HL-60 (cell line): ENCODE measurements around the gene TRAPPC1.

Experiments used
- DNase-seq, 2 experiments: peaks; one replicate each; pipeline ENCODE4 v3.0.0-alpha.2; 2010 to 2020; ENCODE audit warnings: low read depth in 1 of 2, low spot score in 1 of 2
- H3K27ac ChIP-seq: fragments of 250-450 bp; sonication (Bioruptor Pico); replicated peaks from 2 replicates; pipeline ENCODE4 v1.5.1; 2020; ENCODE audit warnings: mild to moderate bottlenecking, moderate library complexity
- H3K27me3 ChIP-seq: fragments of 250-450 bp; sonication (Bioruptor Pico); 2 replicates; pipeline ENCODE4 v1.5.1; 2021; ENCODE audit warnings: mild to moderate bottlenecking, moderate library complexity; ENCODE audit not compliant: insufficient read depth, poor library complexity, severe bottlenecking
- H3K4me3 ChIP-seq: replicated peaks from 2 replicates; pipeline ENCODE4 v1.5.1; 2011; ENCODE audit warnings: mild to moderate bottlenecking, control low read depth, low read length; ENCODE audit not compliant: insufficient read depth
- CTCF ChIP-seq: IDR thresholded peaks from one replicate; pipeline ENCODE4 v1.5.1; 2011; ENCODE audit warnings: low read length, control low read depth, inconsistent platforms; ENCODE audit not compliant: insufficient read depth
- GABPA ChIP-seq: IDR thresholded peaks from 2 replicates; pipeline ENCODE4 v1.6.1; 2012; ENCODE audit warnings: low read depth
- POLR2AphosphoS5 ChIP-seq: IDR thresholded peaks from 2 replicates; pipeline ENCODE4 v1.6.1; 2012; ENCODE audit warnings: low read depth
- SPI1 ChIP-seq: IDR thresholded peaks from 2 replicates; pipeline ENCODE4 v1.6.1; 2012; ENCODE audit warnings: low read depth, mild to moderate bottlenecking, borderline replicate concordance
- TF ChIP-seq, protein P1 (sequence below): IDR thresholded peaks from 2 replicates; pipeline ENCODE4 v1.6.1; 2012; ENCODE audit warnings: low read depth; ENCODE audit not compliant: insufficient replicate concordance

Gene TRAPPC1

DNA sequence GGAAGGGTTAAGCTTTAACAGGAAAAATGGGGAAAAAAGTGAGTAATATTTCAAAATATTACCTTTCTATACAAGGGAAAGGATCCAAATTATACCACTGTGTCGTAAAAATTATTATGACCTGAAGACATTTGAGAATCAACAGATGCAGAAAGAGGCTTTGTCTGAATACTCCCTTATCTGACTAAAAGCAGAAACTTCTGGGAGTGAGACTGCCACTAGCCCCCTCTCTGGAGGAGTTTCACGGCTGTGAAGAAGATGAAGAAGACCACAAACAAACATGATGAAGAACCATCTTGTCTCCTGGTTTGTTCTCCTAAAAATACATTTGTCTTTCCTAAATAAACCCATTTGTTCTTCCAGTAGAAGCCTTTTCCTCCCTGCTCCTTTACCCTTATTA, 29.7 kb upstream of the TRAPPC1 start:
- no peak overlapping the region for H3K27ac ChIP-seq
- TF ChIP-seq, protein P1, sequence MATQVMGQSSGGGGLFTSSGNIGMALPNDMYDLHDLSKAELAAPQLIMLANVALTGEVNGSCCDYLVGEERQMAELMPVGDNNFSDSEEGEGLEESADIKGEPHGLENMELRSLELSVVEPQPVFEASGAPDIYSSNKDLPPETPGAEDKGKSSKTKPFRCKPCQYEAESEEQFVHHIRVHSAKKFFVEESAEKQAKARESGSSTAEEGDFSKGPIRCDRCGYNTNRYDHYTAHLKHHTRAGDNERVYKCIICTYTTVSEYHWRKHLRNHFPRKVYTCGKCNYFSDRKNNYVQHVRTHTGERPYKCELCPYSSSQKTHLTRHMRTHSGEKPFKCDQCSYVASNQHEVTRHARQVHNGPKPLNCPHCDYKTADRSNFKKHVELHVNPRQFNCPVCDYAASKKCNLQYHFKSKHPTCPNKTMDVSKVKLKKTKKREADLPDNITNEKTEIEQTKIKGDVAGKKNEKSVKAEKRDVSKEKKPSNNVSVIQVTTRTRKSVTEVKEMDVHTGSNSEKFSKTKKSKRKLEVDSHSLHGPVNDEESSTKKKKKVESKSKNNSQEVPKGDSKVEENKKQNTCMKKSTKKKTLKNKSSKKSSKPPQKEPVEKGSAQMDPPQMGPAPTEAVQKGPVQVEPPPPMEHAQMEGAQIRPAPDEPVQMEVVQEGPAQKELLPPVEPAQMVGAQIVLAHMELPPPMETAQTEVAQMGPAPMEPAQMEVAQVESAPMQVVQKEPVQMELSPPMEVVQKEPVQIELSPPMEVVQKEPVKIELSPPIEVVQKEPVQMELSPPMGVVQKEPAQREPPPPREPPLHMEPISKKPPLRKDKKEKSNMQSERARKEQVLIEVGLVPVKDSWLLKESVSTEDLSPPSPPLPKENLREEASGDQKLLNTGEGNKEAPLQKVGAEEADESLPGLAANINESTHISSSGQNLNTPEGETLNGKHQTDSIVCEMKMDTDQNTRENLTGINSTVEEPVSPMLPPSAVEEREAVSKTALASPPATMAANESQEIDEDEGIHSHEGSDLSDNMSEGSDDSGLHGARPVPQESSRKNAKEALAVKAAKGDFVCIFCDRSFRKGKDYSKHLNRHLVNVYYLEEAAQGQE = no peak
- no peaks in the 10 kb centered on the region for H3K27me3 ChIP-seq
- H3K4me3 ChIP-seq = no peak overlapping the region
- no peak for DNase-seq

DNA sequence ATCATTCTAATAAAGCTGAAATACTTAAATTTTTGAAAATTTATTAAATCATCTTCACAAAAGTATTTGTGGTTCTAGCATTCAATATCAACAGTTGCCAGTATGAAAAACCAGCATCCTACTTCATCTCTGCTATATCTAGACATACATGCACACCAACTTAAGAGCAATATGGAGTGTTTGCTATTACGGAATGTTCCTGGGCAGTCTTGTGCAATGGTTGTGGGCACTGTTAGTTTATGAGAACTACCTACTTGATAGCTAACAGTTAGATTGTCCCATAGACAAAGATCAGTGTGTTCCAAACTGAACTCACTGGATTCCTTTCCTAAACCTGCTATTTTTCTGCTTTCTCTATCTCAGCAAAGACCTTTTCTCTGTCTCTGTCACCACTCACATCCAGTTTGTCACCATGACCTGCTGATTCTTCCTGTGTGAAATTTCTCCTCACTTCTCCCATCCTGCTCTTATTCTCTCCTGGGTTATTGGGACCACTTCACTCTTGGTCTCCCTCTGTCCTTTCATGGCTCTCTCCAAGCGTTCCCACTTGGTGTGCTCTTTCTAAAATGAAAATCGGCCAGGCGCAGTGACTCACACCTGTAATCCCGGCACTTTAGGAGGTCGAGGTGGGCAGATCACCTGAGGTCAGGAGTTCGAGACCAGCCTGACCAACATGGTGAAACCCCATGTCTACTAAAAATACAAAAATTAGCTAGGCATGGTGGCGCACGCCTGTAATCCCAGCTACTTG, 27.9 kb upstream of the TRAPPC1 start:
- Histone ChIP-seq H3K4me3 (no peak overlapping the region), H3K27ac (peak overlapping the region; percentile 28), H3K27me3 (no peaks in the 10 kb centered on the region)
- peak; percentile 11 to 73 for DNase-seq
- TF ChIP-seq SPI1 (no peak), CTCF (no peak), POLR2AphosphoS5 (no peak), GABPA (no peak)
- TF ChIP-seq, protein P1 = no peak

DNA sequence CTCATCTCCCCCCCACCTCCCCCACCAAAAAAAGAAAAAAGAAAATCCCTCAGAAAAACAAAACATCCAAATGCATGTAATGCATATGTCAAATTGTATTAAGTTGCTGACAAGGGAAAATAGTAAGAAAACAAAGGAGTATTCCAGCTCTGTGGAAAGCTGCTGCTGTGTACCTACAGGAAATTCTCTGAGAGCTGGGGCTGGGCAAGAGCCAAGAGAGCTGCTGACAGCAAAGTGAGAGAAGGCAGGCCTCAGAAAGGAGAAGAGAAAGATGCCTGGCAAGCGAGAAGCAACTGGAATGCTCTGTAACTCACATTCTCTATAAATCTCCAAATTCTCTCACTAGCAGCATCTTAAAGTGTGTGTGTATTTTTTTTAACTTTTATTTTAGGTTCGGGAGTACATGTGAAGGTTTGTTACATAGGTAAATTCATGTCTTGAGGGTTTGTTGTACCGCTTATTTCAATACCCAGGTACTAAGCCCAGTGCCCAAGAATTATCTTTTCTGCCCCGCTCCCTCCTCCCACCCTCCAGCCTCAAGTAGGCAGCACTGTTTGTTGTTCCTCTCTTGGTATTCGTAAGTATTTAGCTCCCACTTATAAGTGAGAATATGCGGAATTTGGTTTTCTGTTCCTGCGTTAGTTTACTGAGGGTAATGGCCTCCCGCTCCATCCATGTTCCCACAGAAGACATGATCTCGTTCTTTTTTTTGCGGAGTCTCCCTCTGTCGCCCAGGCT, 24.7 kb upstream of the TRAPPC1 start:
- DNase-seq = no peak
- no peak overlapping the region for H3K27ac ChIP-seq
- TF ChIP-seq, protein P1 = no peak
- TF ChIP-seq GABPA (no peak), CTCF (no peak), POLR2AphosphoS5 (no peak), SPI1 (no peak)
- no peak overlapping the region for H3K4me3 ChIP-seq
- no peaks in the 10 kb centered on the region for H3K27me3 ChIP-seq
